ENCODE results near the gene ITPRIPL2.

Gene ITPRIPL2

DNA sequence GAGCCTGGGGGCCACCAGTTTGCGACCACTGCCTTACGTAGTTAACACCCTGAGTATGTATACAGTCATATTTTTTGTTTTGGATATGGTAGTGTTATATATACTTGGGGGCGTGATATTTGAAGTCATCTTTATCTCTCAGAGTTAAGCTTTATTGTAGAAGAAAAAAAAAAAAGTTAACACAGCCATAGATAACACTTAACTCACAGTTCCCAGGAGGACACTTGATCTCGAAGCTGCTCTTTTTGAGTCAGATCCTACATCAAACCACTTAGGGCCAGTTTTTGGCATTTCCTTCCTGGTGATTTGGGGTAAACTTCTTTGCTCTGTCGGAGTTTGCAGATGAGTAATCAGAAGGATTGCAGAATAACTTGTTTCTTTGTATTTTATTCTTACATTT, 5.8 kb downstream of the ITPRIPL2 start:
- no peak for DNase-seq (ENCODE audit: low read depth in 3 of 3, low spot score in 1 of 3)

DNA sequence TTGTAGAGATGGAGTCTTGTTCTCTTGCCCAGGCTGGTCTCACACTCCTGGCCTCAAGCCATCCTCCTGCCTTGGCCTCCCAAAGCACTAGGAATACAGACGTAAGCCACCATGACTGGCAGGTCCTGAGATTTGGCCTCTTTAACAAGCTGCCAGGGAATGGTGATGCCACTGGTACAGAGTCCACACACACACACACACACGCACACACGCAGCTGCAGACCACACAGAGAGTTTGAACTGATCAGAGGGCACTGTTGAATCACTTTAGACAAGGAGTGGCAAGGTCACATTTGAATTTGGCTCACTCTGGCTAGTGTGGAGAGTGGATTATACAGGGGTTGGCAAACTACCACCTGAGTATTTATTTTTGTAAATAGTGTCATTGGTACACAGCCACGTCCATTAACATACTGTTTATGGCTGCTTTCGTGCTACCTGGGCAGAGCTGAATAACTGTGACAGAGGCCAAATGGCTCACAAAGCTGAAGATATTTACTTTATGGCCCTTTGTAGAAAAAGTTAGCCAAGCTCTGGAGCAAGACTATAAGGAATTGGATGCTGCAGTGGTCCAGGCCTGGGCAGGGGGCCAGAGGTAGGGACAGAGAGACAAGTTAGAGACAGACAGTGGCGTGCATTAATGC, 9.9 kb downstream of the ITPRIPL2 start:
- no peak for DNase-seq (ENCODE audit: low read depth in 3 of 3, low spot score in 1 of 3)

DNA sequence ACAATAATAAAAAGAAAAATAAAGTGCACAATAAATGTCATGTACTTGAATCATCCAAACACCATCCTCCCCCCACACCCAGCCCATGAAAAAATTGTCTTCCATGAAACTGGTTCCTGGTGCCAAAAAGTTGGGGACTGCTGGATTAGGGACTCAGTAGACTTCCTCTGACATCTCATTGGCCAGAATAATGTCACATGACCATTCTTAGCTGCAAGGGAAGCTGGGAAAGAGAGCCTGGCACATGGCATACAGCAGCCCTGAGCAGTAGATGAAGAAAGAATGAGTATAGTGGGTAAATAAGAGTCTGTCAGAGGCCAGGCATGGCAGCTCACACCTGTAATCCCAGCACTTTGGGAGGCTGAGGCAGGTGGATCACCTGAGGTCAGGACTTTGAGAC, 12.5 kb downstream of the ITPRIPL2 start:
- DNase-seq (ENCODE audit: low read depth in 3 of 3, low spot score in 1 of 3) = no peak

DNA sequence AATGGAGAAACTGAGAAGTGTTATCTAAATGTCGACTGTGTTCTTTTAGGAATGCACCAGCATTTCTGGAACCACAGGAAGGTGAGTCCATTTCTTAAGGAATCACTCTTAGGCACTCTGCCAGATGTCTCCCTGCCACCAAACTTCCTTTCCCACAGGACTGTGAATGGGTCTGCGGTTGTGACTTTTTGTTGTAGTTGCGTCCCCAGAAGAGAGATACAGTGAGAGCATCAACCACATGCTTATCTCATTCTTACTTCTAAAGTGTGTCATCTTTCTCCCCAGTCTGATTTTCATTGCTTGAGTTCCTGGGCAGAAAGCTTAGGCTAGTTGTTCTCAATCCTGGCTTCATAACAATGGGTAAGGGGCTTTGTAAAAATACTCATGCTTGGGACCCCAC, 13.4 kb downstream of the ITPRIPL2 start:
- DNase-seq (ENCODE audit: low read depth in 3 of 3, low spot score in 1 of 3) = no peak

DNA sequence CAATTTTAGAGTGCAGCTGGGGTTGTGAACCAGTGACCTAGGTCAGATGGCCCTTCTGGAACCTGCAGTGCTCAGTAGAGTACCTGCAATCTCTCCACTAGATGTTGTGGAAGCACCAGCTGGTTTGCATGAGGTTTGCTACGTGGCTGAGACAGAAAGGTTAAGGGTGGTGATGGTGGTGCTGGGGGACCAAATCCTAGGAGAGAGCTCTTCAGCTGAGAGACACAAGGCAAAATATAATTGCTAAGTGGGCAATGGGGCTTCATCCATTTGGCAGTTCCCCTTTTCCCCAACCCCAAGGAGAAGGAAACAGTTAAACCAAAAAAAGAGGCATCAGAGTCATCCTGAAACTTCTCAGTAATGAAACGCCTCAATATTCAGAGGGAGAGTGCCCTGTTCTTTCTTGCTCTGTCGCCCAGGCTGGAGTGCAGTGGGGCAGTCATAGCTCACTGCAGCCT, 13.9 kb downstream of the ITPRIPL2 start:
- no peak for DNase-seq (ENCODE audit: low read depth in 3 of 3, low spot score in 1 of 3)

DNA sequence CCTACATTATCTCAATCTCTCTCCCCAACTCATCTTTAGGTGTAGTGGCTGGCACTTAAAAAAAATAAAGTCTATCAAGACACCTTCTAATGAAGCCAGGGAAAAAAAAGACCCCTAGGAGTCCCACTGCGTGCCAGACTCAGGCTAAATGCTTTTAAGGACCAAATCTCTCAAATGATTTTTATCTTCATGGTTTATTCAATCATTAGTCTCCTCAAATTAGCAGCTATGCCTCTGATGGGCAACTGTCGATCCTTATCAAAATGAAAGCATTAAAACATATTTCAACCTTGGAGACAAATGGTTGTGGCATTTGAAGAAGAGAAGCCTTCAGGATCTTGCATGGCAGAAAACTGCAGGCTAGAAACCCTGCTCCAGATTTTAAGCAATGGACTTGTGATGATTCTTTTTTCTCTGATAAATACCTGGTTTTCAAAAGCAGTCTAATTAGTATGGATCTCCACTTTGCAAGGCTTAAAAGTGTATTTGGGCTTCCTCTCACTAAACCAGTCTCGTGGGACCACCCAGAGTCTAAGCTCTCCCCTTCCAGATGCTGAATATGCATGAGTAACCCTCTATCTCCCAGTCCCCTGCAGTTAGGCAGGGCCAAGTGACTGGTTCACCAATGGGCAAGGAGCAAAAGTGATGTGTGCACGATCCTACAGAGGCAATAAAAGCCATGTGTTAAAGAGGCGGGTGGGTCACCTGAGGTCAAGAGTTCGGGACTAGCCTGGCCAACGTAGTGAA, 14.9 kb downstream of the ITPRIPL2 start:
- DNase-seq (ENCODE audit: low read depth in 3 of 3, low spot score in 1 of 3) = no peak

DNA sequence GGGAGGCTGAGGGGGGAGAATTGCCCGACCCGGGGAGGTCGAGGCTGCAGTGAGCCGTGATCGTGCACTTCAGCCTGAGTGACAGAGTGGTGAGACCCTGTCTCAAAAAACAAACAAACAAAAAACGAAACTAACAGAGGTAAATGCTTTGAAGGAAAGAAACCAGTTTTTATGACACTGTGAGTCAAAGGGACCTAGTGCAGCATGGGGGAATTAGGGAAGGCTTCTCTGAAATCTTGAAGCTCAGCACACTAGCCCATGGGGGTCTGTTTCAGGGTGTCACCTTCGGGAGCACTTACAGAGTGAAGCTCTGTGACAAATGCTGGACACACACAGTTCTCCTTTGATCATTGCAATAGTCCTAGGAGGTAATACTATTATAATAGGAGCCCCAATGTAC, 16.6 kb downstream of the ITPRIPL2 start:
- DNase-seq (ENCODE audit: low read depth in 3 of 3, low spot score in 1 of 3) = no peak

DNA sequence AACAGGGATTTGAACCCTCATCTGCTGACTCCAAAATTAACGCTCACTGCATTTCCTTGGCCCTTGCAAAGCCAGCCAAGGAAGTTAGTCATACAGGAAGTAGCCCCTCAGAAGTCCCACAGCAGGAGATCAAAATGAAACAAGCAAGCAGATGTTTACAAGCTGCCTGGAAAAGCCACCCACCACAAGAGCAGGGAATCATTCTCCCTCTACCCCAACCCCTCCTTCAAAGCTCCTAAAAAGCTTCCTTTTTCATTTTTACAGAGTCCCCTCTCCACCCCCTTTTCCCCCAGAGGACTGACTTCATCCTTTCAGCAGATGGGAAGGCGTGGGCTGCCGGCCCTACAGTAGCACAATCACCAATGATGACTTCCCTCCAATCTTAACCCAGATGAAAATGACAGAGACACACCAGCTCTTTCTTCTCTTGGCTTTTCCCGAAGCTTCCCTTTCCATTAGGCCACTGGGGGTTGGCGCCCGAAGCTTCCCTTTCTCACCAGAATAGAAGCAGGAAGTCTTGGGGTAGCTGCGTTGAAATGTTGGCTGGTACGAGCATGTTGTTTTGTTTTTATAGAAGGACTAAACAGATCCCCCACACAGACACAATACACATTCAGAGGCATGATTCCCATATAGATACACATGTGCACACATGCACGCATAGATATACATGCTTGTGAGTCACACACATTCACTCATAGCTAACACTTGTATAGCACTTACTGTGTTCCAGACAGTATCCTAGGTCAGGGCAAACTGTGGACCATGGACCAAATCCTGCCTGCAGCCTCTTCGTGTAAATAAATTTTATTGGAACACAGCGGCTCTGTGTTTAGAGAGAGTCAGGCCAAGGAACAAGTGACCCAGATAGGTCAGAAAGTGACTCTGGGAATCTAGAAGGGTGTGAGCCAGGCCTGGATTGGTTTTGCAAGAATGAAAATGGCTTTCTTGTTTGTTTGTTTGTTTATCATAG, 17.4 kb downstream of the ITPRIPL2 start:
- DNase-seq (ENCODE audit: low read depth in 3 of 3, low spot score in 1 of 3) = no peak

DNA sequence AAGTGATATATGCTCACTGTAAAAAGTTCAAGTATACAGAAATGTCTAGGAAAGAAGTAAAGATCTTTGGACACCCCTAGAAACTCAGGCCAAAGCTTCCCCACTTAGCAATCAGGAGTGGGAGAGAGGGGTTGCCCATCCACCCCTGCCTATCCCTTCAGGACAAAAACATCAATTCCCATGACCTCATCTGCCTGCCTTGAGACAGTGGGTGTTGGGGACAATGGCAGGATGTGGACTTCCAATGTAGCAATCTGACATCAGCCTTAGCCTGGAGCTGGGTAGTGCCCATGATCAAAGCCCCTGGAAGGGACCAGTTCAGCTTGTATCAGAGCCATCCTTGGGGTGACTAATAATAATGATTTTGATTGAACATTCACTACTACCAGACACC, 18.1 kb downstream of the ITPRIPL2 start:
- no peak for DNase-seq (ENCODE audit: low read depth in 3 of 3, low spot score in 1 of 3)

DNA sequence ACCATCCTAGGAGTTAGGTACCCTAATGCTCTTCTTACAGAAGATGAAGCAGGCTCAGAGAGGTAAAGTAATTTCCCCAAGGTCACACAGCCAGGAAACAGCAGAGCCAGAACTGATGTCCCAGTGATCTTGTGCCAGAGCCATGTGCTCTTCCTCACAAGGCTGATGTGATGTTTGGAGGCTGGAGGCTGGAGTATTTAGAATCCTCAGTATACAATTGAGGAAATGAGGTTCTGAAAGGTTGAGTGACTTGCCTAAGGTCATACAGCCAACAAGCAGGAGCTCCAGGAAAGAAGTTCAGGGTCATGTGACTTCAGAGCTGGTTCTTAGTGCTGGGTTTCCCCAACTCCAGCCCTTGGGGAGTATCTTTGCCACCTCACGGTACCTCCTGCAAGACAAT, 18.5 kb downstream of the ITPRIPL2 start:
- DNase-seq (ENCODE audit: low read depth in 3 of 3, low spot score in 1 of 3) = no peak

DNA sequence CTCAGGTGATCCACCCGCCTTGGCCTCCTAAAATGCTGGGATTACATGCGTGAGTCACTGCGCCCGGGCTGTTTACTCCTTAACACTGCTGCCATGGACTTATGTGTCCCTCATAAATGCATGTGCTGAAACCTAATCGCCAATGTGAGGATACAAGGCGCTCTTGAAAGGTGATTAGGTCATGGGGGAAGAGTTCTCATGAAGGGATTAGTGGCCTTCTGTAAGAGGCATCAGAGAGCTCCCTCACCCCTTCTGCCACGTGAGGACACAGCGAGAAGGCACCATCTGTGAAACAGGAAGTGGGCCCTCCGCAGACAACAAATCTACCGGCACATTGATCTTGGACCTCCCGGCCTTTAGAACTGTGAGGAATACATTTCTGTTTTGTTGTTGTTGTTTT, 19.1 kb downstream of the ITPRIPL2 start:
- no peak for DNase-seq (ENCODE audit: low read depth in 3 of 3, low spot score in 1 of 3)

DNA sequence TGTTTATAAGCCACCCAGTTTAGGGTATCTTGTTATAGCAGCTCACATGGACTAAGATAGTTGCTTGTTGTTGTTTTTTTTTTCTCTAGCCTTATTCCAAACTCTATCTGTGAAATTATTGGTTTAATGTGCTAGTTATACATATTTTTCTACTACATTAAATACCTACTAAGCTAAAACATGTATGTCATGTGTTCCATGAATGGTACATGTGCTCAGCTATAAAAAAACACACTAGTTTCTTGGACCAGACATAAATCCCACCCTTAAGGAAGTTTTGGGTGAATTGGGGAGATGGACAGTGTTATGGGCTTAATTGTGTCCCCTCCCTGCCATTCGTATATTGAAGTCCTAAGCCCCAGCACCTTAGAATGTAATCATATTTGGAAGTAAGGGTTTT, 19.8 kb downstream of the ITPRIPL2 start:
- DNase-seq (ENCODE audit: low read depth in 3 of 3, low spot score in 1 of 3) = no peak

DNA sequence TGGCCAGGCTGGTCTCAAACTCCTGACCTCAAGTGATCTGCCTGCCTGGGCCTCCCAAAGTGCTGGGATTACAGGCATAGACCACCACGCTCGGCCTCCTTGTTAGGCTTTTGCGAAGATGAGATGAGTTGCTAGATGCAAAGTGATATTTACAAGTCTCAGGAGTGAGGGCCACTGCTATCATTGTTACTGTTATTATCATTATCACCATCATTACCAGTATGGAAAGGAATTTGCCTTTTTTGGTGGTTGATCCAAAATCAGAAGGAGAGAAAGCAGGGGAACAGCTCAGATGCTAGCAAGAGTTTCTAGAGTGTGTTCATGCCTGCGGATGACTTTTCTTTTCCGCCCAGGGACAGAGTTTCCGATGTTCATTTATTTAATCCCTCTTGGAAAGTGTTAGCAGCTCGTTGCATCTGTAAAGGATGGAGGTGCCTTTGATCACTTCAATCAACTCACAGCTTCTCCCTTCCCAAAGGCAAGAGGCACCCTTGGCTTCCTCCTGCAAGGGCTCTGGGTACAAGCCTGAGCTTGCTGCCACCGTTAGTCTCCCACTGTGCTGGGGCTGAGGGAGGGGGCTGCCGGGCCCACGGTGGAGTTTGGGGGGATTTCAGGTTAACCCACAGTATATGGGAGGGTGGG, 21.6 kb downstream of the ITPRIPL2 start:
- DNase-seq (ENCODE audit: low read depth in 3 of 3, low spot score in 1 of 3) = no peak

DNA sequence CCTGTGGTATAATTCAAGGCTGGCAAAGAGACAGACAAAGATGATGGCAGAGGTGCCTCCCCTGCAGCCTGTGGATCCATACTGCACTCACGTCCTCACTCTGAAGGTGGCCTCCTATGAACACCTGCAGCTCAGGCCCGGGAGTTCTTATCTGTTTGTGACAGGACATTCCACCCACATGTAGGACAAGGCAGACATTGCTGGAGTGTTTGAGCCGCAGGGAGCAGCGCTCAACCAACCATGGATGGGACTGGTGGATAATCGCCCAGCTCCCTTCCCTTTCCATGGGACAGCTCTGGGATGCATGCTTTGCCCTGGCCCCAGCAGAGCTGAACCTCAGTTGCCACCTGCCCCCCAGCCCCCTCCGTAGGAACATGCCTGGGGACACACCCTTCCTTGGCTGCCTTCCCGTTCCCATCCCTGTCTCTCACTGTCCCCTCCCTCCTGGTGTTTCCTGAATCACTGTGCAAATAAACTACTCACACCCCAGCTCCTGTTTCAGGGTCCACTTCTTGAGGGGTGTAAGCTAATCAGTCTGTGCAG, 22.2 kb downstream of the ITPRIPL2 start:
- DNase-seq (ENCODE audit: low read depth in 3 of 3, low spot score in 1 of 3) = no peak

DNA sequence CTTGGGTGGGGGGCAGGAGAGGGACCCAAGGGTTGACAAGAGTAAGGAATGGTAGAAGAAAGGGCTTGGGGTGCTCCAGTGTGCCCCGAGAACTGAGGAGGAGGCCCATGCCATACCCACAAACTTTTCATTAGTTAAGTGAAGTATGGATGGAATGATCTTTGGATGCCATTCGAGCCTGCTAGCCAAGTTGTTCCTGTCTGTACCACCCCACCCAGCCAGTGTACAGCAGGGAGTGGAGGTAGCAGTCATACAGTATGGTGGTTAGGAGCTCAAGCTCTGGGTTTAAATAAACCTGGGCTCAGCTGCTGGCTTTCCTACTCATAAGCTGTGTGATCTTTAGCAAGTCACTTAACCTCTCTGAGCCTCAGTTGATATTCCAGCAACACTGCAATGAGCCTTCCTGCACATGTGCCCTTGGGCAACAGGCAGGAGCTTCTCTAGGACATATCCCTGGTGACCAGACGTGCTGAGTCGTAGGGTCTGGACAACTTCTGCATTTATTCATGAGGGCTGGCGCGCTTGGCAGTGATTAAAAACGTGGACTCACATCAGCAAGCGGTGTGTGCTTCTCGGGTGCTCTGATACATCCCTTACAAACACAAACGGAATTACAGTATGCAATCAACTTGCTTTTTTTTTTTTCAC, 22.9 kb downstream of the ITPRIPL2 start:
- DNase-seq (ENCODE audit: low read depth in 3 of 3, low spot score in 1 of 3) = no peak

DNA sequence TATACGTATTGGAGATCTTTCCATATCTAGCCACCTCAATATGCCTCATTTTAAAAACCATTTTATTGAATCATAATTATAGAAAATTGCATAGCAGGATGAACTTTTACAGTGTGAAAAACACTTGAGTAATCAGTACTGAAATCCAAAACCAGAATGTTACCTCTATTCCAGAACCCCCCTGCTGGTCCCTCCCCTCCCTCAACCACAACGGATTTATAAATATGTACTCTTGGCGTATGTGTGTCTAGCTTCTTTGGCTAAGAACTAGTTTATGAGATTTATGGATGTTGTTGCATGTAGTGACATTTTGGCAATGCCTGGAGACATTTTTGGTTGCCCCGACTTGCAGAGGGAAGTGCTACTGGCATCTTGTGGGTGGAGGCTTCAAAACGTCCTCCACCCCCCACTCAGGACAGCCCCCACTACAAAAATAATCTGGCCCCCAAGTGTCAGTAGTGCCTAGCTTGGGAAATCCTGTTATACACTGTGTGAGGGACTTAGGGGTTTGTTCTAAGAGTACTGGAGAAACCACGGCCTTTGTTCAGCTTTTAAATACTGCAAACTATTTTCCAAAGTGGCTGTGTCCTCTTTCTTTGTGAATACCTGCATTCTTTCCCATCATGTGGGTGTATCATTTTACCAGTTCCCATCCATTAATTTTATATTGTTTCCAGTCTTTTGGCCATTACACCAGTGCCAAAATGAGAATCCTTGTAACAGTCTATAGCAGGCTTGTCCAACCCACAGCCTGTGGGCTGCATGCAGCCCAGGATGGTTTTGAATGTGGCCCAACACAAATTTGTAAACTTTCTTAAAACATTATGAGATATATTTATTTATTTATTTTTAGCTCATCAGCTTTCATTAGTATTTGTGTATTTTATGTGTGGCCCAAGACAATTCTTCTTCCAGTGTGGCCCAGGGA, 23.7 kb downstream of the ITPRIPL2 start:
- DNase-seq (ENCODE audit: low read depth in 3 of 3, low spot score in 1 of 3) = no peak

DNA sequence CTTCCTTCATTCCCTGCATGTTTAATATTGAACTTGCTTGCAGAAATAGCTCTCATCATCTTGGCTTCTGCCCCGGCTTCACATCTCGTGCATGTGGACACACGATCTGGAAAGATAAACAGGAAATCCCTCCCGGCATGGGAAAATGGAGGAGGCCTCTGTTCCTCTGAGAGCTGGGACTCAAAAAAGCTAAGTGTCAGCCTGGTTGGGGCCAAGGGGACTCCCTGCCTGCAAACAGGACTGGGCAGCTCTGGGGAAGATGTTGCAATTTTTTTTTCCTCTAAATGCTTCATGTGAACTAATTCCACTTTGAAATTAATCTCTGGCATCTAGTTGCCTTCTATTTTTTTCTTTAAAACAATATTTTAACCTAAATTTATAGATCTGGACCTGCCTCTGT, 24.8 kb downstream of the ITPRIPL2 start:
- no peak for DNase-seq (ENCODE audit: low read depth in 3 of 3, low spot score in 1 of 3)

DNA sequence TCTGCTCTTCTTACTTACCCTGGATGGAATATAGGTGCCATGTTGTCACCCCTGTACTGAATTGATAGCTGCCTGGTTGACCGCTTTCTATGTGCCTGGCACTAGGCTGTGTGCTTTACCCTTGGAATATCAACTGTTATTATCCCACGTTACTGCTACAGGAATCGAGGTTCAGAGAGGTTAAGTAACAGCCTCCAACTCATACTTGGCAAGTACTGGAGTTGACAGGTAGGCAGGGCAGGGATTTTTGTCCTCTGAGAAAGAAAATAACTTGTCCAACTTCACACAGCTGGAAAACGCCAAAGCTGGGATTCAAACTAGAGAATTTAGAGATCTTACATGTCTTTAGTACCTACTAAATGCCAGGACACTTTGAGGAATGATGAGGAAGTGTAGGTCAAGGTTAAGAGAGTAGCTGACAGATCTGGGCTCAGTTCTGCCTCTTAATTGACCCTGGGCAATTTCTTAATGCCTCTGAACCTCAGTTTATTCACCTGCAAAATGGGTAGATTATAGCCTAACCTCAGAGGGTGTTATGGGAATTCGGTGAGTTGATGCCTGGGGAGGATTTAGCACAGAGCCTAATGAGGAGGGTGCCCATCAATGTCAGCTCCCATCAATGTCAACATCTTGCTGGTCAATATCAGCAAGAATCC, 25.8 kb downstream of the ITPRIPL2 start:
- DNase-seq (ENCODE audit: low read depth in 3 of 3, low spot score in 1 of 3) = no peak

DNA sequence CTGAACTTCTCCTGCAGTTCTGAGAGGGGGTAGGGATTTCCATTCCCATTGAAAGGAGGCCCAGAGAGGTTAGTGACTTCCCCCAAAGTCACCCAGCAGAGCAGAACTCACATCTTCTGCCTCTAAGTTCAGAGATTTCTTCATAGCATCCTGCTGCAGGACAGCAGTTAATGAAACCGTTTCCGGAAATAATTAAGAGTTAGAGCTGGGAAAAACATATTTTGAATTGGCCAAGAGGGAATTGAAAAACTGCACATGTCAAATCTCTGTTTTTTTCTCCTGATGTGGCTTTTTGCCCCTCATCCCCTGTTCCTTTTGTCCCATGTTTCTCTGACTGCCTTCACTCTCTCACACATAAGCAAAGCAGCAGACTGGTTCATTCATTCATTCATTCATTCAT, 26.6 kb downstream of the ITPRIPL2 start:
- no peak for DNase-seq (ENCODE audit: low read depth in 3 of 3, low spot score in 1 of 3)

All from stimulated activated CD4-positive, alpha-beta T cell treated with anti-CD3 and anti-CD28 coated beads, TNF-alpha, amount 100 ng/mL, for 1 hour (primary cell).